H1 (cell line): Measurements from ENCODE around the gene DDR2. TPM values are rescaled to one million over a fixed set of nuclear protein-coding genes. Genes with fewer than 3 reads are reported as not detected.

Experiments used
- CTCF ChIP-seq, 3 experiments: IDR thresholded peaks; 1 replicate in 2 of 3; 2 replicates in 1 of 3; pipeline versions ENCODE4 v1.5.1 to v1.6.1; 2011; ENCODE audit warnings: low read length in 3 of 3, mild to moderate bottlenecking in 3 of 3, inconsistent platforms in 2 of 3, low read depth in 1 of 3, moderate library complexity in 1 of 3; ENCODE audit not compliant: insufficient read depth in 1 of 3; ENCODE audit errors: control extremely low read depth in 1 of 3
- GABPA ChIP-seq: IDR thresholded peaks from 2 replicates; pipeline ENCODE4 v1.6.1; 2011; ENCODE audit warnings: mild to moderate bottlenecking, low read length, moderate library complexity, borderline replicate concordance; ENCODE audit not compliant: insufficient read depth
- RAD21 ChIP-seq, 2 experiments: IDR thresholded peaks in 1 of 2; conservative IDR thresholded peaks in 1 of 2; 2 replicates each; pipeline ENCODE4 v1.6.1; 2011; ENCODE audit warnings: low read depth in 2 of 2, low read length in 2 of 2, improper control_type of control experiment in 1 of 2, inconsistent platforms in 1 of 2, mild to moderate bottlenecking in 1 of 2, moderate library complexity in 1 of 2
- polyA plus RNA-seq, 7 experiments: library from polyadenylated mRNA; depleted of rRNA in 3 of 7; stranded (reverse) in 5 of 7; unstranded in 2 of 7; fragments of >200 nt in 5 of 7; fragments of 200-250 nt in 2 of 7; gene quantifications; 1 replicate in 5 of 7; 2 replicates in 1 of 7; 4 replicates in 1 of 7; pipeline versions ENCODE4 v1.2.1 to v1.2.3, GENCODE V29; 2011 to 2013; ENCODE audit warnings: missing spikeins in 2 of 7, mixed read lengths in 2 of 7
- total RNA-seq: library from RNA; stranded (reverse); fragmentation: NEBNext Ultra II Directional; extraction: Animal tissue kit (Norgen Biotek cat#: 25700); gene quantifications from 2 replicates; pipeline ENCODE4 v1.2.1, GENCODE V29; 2021

The DDR2 gene
- total and polyA plus RNA-seq, 2 of the 8 experiments (the other 6 are each of a cell fraction or from before 2014, with no cell fraction given) = 1.00 to 2.1 TPM

GRCh38 chr1:162774007-162774406, 141.7 kb downstream of the DDR2 start (continued):
- no peak for TF ChIP-seq CTCF (IDR thresholded peaks at IDR 0.05; ENCODE audit: control extremely low read depth in 1 of 3, insufficient read depth in 1 of 3, low read depth in 1 of 3, low read length in 3 of 3)
- no peak for TF ChIP-seq RAD21 (IDR thresholded peaks at IDR 0.05 in 1 of 2, conservative IDR thresholded peaks at IDR 0.05 in 1 of 2; ENCODE audit: low read depth in 2 of 2, low read length in 2 of 2)
- no peak for TF ChIP-seq GABPA
